Measurements from ENCODE around the gene HLF.

DNA sequence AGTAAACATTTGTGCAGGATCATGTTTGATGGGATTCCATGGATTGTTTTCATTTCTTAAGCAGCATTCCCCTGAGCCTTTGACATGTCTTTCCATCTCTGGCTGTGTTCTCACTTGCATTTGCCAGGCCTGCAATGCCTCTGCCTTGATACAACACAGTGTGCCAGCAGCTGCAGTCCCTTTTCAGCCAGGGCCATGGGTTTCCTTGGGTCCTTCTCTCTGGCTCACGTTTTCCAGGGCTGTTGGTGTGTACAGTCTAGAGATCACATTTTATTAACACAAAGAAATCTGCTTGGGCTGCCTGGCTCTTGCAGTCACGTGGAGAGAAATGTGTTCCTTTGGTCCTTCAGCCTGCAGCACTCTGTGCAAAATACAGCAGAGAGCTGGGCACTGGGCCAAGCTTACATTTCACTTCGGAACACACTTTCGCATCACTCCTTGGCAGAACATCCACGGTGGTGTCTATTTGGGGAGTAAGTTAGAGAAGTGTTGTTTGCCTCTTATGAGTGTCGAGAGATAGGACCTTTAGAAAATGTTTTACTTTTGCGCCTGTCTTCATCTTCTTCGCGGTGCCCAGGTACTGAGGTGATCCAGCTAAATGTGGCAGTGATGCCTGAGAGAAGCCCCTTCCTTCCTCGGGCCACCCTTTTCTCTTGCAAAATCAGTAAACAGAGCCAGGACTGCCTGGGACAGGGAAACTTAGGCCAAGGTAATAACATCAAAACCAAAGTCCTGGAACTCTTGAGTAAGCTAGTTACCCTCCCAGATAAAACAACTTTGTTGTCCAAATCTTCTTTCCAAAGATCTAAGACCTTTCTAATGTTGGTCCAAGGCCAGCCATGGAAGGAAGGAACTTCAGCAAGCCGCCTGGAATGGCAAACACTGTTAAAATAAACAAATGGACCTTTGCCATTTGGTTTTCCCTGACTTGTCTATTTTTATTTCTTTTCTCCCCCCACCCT is 20.9 kb downstream of the HLF start:
- TF ChIP-seq, protein P1, sequence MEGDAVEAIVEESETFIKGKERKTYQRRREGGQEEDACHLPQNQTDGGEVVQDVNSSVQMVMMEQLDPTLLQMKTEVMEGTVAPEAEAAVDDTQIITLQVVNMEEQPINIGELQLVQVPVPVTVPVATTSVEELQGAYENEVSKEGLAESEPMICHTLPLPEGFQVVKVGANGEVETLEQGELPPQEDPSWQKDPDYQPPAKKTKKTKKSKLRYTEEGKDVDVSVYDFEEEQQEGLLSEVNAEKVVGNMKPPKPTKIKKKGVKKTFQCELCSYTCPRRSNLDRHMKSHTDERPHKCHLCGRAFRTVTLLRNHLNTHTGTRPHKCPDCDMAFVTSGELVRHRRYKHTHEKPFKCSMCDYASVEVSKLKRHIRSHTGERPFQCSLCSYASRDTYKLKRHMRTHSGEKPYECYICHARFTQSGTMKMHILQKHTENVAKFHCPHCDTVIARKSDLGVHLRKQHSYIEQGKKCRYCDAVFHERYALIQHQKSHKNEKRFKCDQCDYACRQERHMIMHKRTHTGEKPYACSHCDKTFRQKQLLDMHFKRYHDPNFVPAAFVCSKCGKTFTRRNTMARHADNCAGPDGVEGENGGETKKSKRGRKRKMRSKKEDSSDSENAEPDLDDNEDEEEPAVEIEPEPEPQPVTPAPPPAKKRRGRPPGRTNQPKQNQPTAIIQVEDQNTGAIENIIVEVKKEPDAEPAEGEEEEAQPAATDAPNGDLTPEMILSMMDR (IDR thresholded peaks at IDR 0.05): no peak
- peak; percentile 47 for TF ChIP-seq EP300 (IDR thresholded peaks at IDR 0.05)
- TF ChIP-seq POLR2AphosphoS5 (IDR thresholded peaks at IDR 0.05): peak; percentile 49 to 93 (median 72)

Data from stomach (tissue), 4 donors.